H1 (cell line): ENCODE results near the gene GJB3. TPM values are rescaled to one million over a fixed set of nuclear protein-coding genes. Genes with fewer than 3 reads are reported as not detected.

Experiments used
- CTCF ChIA-PET: fragments of 300-600 bp; sonication (Branson Sonifier 250); formaldehyde crosslinking; loops from one replicate; lab custom pipeline; 2021; ENCODE audit not compliant: partially characterized antibody; lab: Charles Lee
- POLR2A ChIA-PET: fragments of 300-600 bp; sonication (Branson Sonifier 250); formaldehyde crosslinking; loops from one replicate; lab custom pipeline; 2021; ENCODE audit warnings: inconsistent platforms; ENCODE audit not compliant: partially characterized antibody; lab: Charles Lee
- DNase-seq, 2 experiments: peaks; one replicate each; pipeline versions ENCODE4 v3.0.0 to v3.0.0-alpha.2; 2010 to 2022; ENCODE audit warnings: low spot score in 2 of 2, low read depth in 1 of 2, mixed read lengths in 1 of 2
- FAIRE-seq: peaks from 2 replicates; lab custom pipeline; 2011; peaks lifted over from hg19 to GRCh38; lab: Jason Lieb, UNC
- H2AFZ ChIP-seq: 2 replicates; pipeline ENCODE4 v1.8.1; 2012; ENCODE audit warnings: low read length, inconsistent platforms
- H2AK5ac ChIP-seq: 2 replicates; pipeline ENCODE4 v1.6.1; 2013; ENCODE audit warnings: low read depth, low read length
- H2BK120ac ChIP-seq: replicated peaks from 2 replicates; pipeline ENCODE3; 2013; ENCODE audit warnings: low read depth, low read length, inconsistent platforms
- H2BK12ac ChIP-seq: 2 replicates; pipeline ENCODE4 v1.6.1; 2013; ENCODE audit warnings: low read depth, low read length
- H2BK15ac ChIP-seq: 2 replicates; pipeline ENCODE4 v1.6.1; 2013; ENCODE audit warnings: low read length
- H2BK20ac ChIP-seq: 2 replicates; pipeline ENCODE4 v1.6.1; 2013; ENCODE audit warnings: low read length
- H2BK5ac ChIP-seq: 2 replicates; pipeline ENCODE4 v1.6.1; 2013; ENCODE audit warnings: low read depth, low read length
- H3K14ac ChIP-seq: 2 replicates; pipeline ENCODE4 v1.6.1; 2013; ENCODE audit warnings: inconsistent platforms; ENCODE audit not compliant: insufficient read length
- H3K18ac ChIP-seq: 2 replicates; pipeline ENCODE4 v1.6.1; 2013; ENCODE audit warnings: low read length; ENCODE audit errors: extremely low read depth
- H3K23ac ChIP-seq: 2 replicates; pipeline ENCODE4 v1.6.1; 2013; ENCODE audit warnings: inconsistent platforms; ENCODE audit not compliant: insufficient read length
- H3K23me2 ChIP-seq: 2 replicates; pipeline ENCODE4 v1.6.1; 2013; ENCODE audit warnings: low read depth, low read length
- H3K27ac ChIP-seq: 2 replicates; pipeline ENCODE4 v1.6.1; 2011; ENCODE audit warnings: low read depth, low read length, inconsistent platforms
- H3K27me3 ChIP-seq, 4 experiments: replicated peaks in 1 of 4; 1 replicate in 1 of 4; 2 replicates in 3 of 4; pipeline versions ENCODE4 v1.6.1 to v1.8.1; 2011 to 2013; ENCODE audit warnings: low read length in 3 of 4, mild to moderate bottlenecking in 3 of 4, inconsistent platforms in 2 of 4, mixed read lengths in 2 of 4, moderate library complexity in 1 of 4; ENCODE audit not compliant: control insufficient read depth in 3 of 4, insufficient read depth in 3 of 4; ENCODE audit errors: extremely low read depth in 1 of 4
- H3K36me3 ChIP-seq, 4 experiments: 2 replicates each; pipeline versions ENCODE4 v1.6.1 to v1.8.1; 2011 to 2013; ENCODE audit warnings: mild to moderate bottlenecking in 4 of 4, low read length in 3 of 4, moderate library complexity in 2 of 4, control low read depth in 1 of 4, inconsistent platforms in 1 of 4; ENCODE audit not compliant: insufficient read depth in 4 of 4, control insufficient read depth in 2 of 4
- H3K4ac ChIP-seq: replicated peaks from 2 replicates; pipeline ENCODE3; 2013; ENCODE audit warnings: low read length, low read depth, mixed read lengths, inconsistent platforms; ENCODE audit not compliant: insufficient read length
- H3K4me1 ChIP-seq, 4 experiments: replicated peaks in 1 of 4; 1 replicate in 1 of 4; 2 replicates in 3 of 4; pipeline versions ENCODE4 v1.6.1 to v1.8.1; 2011 to 2013; ENCODE audit warnings: low read length in 3 of 4, inconsistent platforms in 2 of 4, mixed read lengths in 1 of 4; ENCODE audit not compliant: insufficient read depth in 4 of 4, control insufficient read depth in 3 of 4
- H3K4me2 ChIP-seq, 2 experiments: 2 replicates each; pipeline versions ENCODE4 v1.6.1 to v1.8.1; 2011 to 2013; ENCODE audit warnings: low read depth in 2 of 2, low read length in 2 of 2, control low read depth in 1 of 2, inconsistent platforms in 1 of 2, mild to moderate bottlenecking in 1 of 2; ENCODE audit not compliant: insufficient read depth in 1 of 2
- H3K4me3 ChIP-seq, 4 experiments: fragments of 200-600, 300-600 bp in 1 of 4; sonication (generic), shearing (Covaris generic), sonication (Bioruptor Twin) in 1 of 4; 2 replicates each; pipeline versions ENCODE4 v1.5.1 to v1.8.1; 2011 to 2016; ENCODE audit warnings: low read length in 4 of 4, low read depth in 3 of 4, control low read depth in 2 of 4, inconsistent platforms in 2 of 4, mild to moderate bottlenecking in 2 of 4, mixed read lengths in 1 of 4, moderate library complexity in 1 of 4; ENCODE audit not compliant: insufficient read depth in 2 of 4; ENCODE audit errors: extremely low read depth in 1 of 4
- H3K56ac ChIP-seq: replicated peaks from 2 replicates; pipeline ENCODE3; 2013; ENCODE audit warnings: low read depth, mild to moderate bottlenecking, mixed read lengths, low read length, inconsistent platforms; ENCODE audit not compliant: insufficient read length
- H3K79me1 ChIP-seq: 2 replicates; pipeline ENCODE4 v1.6.1; 2013; ENCODE audit warnings: low read depth, low read length, control low read depth
- H3K79me2 ChIP-seq, 2 experiments: 2 replicates each; pipeline versions ENCODE4 v1.6.1 to v1.8.1; 2012 to 2013; ENCODE audit warnings: low read length in 2 of 2, mild to moderate bottlenecking in 2 of 2, inconsistent platforms in 1 of 2; ENCODE audit not compliant: insufficient read depth in 2 of 2, control insufficient read depth in 1 of 2
- H3K9ac ChIP-seq, 4 experiments: replicated peaks in 1 of 4; 1 replicate in 1 of 4; 2 replicates in 3 of 4; pipeline versions ENCODE4 v1.6.1 to v1.8.1; 2011 to 2013; ENCODE audit warnings: low read depth in 3 of 4, low read length in 3 of 4, control low read depth in 2 of 4, mild to moderate bottlenecking in 2 of 4, moderate library complexity in 2 of 4, inconsistent platforms in 1 of 4; ENCODE audit errors: extremely low read depth in 1 of 4
- H3K9me3 ChIP-seq, 2 experiments: 2 replicates each; pipeline versions ENCODE4 v1.6.1 to v1.8.1; 2012 to 2013; ENCODE audit warnings: mild to moderate bottlenecking in 2 of 2, moderate library complexity in 2 of 2, control low read depth in 1 of 2, inconsistent platforms in 1 of 2, low read depth in 1 of 2, low read length in 1 of 2, mixed read lengths in 1 of 2; ENCODE audit not compliant: insufficient read depth in 2 of 2
- H4K20me1 ChIP-seq, 2 experiments: replicated peaks in 1 of 2; 2 replicates each; pipeline versions ENCODE3 to v1.8.1; 2011 to 2013; ENCODE audit warnings: inconsistent platforms in 2 of 2, low read length in 2 of 2, mild to moderate bottlenecking in 1 of 2; ENCODE audit not compliant: insufficient read depth in 2 of 2, control insufficient read depth in 1 of 2
- H4K5ac ChIP-seq: 2 replicates; pipeline ENCODE4 v1.6.1; 2013; ENCODE audit warnings: low read length, low read depth, mixed read lengths, inconsistent platforms; ENCODE audit not compliant: insufficient read length
- H4K8ac ChIP-seq: 2 replicates; pipeline ENCODE4 v1.8.0; 2013; ENCODE audit warnings: mild to moderate bottlenecking, moderate library complexity, low read length, inconsistent platforms; ENCODE audit not compliant: insufficient read depth; ENCODE audit errors: extremely low read depth
- H4K91ac ChIP-seq: replicated peaks from 2 replicates; pipeline ENCODE3; 2013; ENCODE audit warnings: low read length, mixed read lengths, inconsistent platforms; ENCODE audit not compliant: insufficient read length
- CEBPB ChIP-seq: IDR thresholded peaks from 2 replicates; pipeline ENCODE4 v1.6.1; 2012; ENCODE audit warnings: low read depth, low read length
- CTCF ChIP-seq, 3 experiments: IDR thresholded peaks; 1 replicate in 2 of 3; 2 replicates in 1 of 3; pipeline versions ENCODE4 v1.5.1 to v1.6.1; 2011; ENCODE audit warnings: low read length in 3 of 3, mild to moderate bottlenecking in 3 of 3, inconsistent platforms in 2 of 3, low read depth in 1 of 3, moderate library complexity in 1 of 3; ENCODE audit not compliant: insufficient read depth in 1 of 3; ENCODE audit errors: control extremely low read depth in 1 of 3
- EGR1 ChIP-seq: IDR thresholded peaks from 2 replicates; pipeline ENCODE4 v1.6.1; 2011; ENCODE audit warnings: low read depth, low read length, borderline replicate concordance
- SIRT6 ChIP-seq: IDR thresholded peaks from one replicate; pipeline ENCODE4 v1.7.1; 2012; ENCODE audit warnings: low read length, inconsistent platforms
- SP1 ChIP-seq: IDR thresholded peaks from 2 replicates; pipeline ENCODE4 v1.6.1; 2011; ENCODE audit warnings: low read depth, low read length
- SP4 ChIP-seq: IDR thresholded peaks from 2 replicates; pipeline ENCODE4 v1.6.1; 2012; ENCODE audit warnings: low read length, inconsistent platforms
- YY1 ChIP-seq: IDR thresholded peaks from 2 replicates; pipeline ENCODE4 v1.6.1; 2011; ENCODE audit warnings: low read depth, mild to moderate bottlenecking, low read length
- WGBS, 2 experiments: shearing (Covaris generic) in 1 of 2; methylation state at CpG; one replicate each; pipeline versions ENCODE4 v1.1.6 to v1.1.7; 2013 to 2015; ENCODE audit warnings: low lambda C conversion rate in 2 of 2, mixed read lengths in 2 of 2, inconsistent platforms in 1 of 2, low coverage in 1 of 2, missing lambda C conversion rate in 1 of 2; ENCODE audit not compliant: insufficient replicate concordance in 2 of 2, insufficient coverage in 1 of 2, insufficient read length in 1 of 2; ENCODE audit errors: extremely low coverage in 1 of 2, missing lambda C conversion rate in 1 of 2; 5-methylcytosine and 5-hydroxymethylcytosine counted together
- polyA plus RNA-seq, 7 experiments: library from polyadenylated mRNA; depleted of rRNA in 3 of 7; stranded (reverse) in 5 of 7; unstranded in 2 of 7; fragments of >200 nt in 5 of 7; fragments of 200-250 nt in 2 of 7; gene quantifications; 1 replicate in 5 of 7; 2 replicates in 1 of 7; 4 replicates in 1 of 7; pipeline versions ENCODE4 v1.2.1 to v1.2.3, GENCODE V29; 2011 to 2013; ENCODE audit warnings: missing spikeins in 2 of 7, mixed read lengths in 2 of 7
- total RNA-seq: library from RNA; stranded (reverse); fragmentation: NEBNext Ultra II Directional; extraction: Animal tissue kit (Norgen Biotek cat#: 25700); gene quantifications from 2 replicates; pipeline ENCODE4 v1.2.1, GENCODE V29; 2021

Gene GJB3
- total and polyA plus RNA-seq, 2 of the 8 experiments (the other 6 are each of a cell fraction or from before 2014, with no cell fraction given), result 0.93 to 1.6 TPM

GRCh38 chr1:34768856-34769255 lies 12.2 kb upstream of the GJB3 start:
- Histone ChIP-seq H3K56ac (no peak overlapping the region), H2BK5ac (no peak overlapping the region), H3K4ac (no peak overlapping the region), H4K8ac (no peak overlapping the region), H3K36me3 (no peaks in the 10 kb centered on the region), H2AFZ (no peak overlapping the region), H3K79me2 (no peaks in the 10 kb centered on the region), H3K9ac (no peak overlapping the region), H4K5ac (no peak overlapping the region), H4K91ac (no peak overlapping the region)
- no peak for FAIRE-seq
- POLR2A ChIA-PET, result no interaction called here
- TF ChIP-seq SIRT6, result no peak
- no peak for TF ChIP-seq YY1
- no peak for TF ChIP-seq CTCF (IDR thresholded peaks at IDR 0.05; ENCODE audit: control extremely low read depth in 1 of 3, insufficient read depth in 1 of 3, low read depth in 1 of 3, low read length in 3 of 3)
- TF ChIP-seq SP1, result no peak
- TF ChIP-seq SP4, result no peak
- TF ChIP-seq EGR1, result no peak
- TF ChIP-seq CEBPB, result no peak
- TF ChIP-seq, all 59 proteins: peak for 0
- Histone ChIP-seq H3K27ac (no peak overlapping the region), H2BK120ac (no peak overlapping the region), H3K4me1 (0 out of 7 replicates have a peak, but pooled peaks cover 0 to 2% (median 0%) of the 10 kb centered on the region in 4 experiments), H3K14ac (no peak overlapping the region), H2BK12ac (no peak overlapping the region), H3K4me3 (no peak overlapping the region), H3K23ac (no peak overlapping the region), H2BK20ac (no peak overlapping the region), H4K20me1 (no peaks in the 10 kb centered on the region), H2BK15ac (no peak overlapping the region), H3K79me1 (no peaks in the 10 kb centered on the region), H2AK5ac (no peak overlapping the region), H3K18ac (no peak overlapping the region), H3K23me2 (0 out of 2 replicates have a peak, but pooled peaks cover 2% of the 10 kb centered on the region), H3K9me3 (no peaks in the 10 kb centered on the region), H3K4me2 (no peak overlapping the region), H3K27me3 (0 out of 7 replicates have a peak, but pooled peaks cover 0 to 4% (median 0%) of the 10 kb centered on the region in 4 experiments)
- WGBS, 2 experiments, result 96% methylated on average over 3 of the region's 3 CpGs; no CpG with 5 or more reads in 1 of the 2 experiments
- CTCF ChIA-PET, result interaction anchor here (1.1 kb wide), 1 partner anchor 11 kb away, joined by 4 read pairs; no protein-coding TSS in a partner anchor
- DNase-seq, result no peak
